ENCODE measurements around the gene GAS2L3.
"Not testable (repeated sequence)": the region's sequence is repeated elsewhere in the genome, so short reads cannot be mapped to it uniquely, and the experiment has no call there.

GAS2L3 gene

DNA sequence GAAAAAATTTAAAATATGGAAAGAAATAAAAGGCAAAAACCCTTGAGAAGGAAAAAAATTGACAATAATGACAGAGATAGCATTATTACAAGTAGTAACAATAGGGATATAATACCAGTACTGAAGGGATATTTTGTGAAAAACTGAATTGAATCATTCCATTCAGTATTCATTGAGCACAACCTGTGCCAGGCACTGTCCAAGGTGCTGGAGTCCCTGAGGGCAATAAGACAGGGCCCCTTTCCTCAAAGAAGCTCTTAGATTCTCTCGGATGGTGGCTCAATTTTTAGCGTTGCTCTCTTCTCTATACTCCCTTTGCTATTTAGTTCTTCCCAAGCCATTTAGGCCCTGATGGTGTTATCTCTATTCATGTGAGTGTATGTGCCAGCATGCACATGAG lies 34.3 kb upstream of the GAS2L3 start:
- in situ Hi-C loops (cut with HindIII; ENCODE audit: low sequenced_read_pairs): no loop called here
- DNase-seq (ENCODE audit: low read depth, low spot score): peak; percentile 43
- TF ChIP-seq, protein P1, sequence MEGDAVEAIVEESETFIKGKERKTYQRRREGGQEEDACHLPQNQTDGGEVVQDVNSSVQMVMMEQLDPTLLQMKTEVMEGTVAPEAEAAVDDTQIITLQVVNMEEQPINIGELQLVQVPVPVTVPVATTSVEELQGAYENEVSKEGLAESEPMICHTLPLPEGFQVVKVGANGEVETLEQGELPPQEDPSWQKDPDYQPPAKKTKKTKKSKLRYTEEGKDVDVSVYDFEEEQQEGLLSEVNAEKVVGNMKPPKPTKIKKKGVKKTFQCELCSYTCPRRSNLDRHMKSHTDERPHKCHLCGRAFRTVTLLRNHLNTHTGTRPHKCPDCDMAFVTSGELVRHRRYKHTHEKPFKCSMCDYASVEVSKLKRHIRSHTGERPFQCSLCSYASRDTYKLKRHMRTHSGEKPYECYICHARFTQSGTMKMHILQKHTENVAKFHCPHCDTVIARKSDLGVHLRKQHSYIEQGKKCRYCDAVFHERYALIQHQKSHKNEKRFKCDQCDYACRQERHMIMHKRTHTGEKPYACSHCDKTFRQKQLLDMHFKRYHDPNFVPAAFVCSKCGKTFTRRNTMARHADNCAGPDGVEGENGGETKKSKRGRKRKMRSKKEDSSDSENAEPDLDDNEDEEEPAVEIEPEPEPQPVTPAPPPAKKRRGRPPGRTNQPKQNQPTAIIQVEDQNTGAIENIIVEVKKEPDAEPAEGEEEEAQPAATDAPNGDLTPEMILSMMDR (IDR thresholded peaks at IDR 0.05; ENCODE audit: low read depth, low read length): no peak
- no peak overlapping the region for H3K4me3 ChIP-seq (ENCODE audit: low read depth, low read length)

DNA sequence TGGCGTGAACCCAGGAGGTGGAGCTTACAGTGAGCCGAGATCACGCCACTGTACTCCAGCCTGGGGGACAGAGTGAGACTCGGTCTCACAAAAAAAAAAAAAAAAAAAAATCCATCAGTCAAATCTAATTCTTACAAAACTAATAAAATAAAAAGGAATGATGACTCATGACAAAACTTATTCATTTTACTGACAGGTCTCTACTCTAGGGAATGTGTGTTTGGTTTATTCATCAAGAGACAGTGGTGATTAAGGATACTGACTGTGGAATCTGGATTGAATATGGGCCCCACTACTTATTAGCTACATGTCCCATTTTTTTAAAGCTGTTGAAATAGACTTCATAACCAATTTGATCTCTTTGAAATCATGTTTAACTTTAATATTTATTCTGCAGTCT lies 29.3 kb upstream of the GAS2L3 start:
- TF ChIP-seq, protein P1 (IDR thresholded peaks at IDR 0.05; ENCODE audit: low read depth, low read length): no peak
- no peak for DNase-seq (ENCODE audit: low read depth, low spot score)
- no peak overlapping the region for H3K4me3 ChIP-seq (ENCODE audit: low read depth, low read length)
- in situ Hi-C loops (cut with HindIII; ENCODE audit: low sequenced_read_pairs): no loop called here

DNA sequence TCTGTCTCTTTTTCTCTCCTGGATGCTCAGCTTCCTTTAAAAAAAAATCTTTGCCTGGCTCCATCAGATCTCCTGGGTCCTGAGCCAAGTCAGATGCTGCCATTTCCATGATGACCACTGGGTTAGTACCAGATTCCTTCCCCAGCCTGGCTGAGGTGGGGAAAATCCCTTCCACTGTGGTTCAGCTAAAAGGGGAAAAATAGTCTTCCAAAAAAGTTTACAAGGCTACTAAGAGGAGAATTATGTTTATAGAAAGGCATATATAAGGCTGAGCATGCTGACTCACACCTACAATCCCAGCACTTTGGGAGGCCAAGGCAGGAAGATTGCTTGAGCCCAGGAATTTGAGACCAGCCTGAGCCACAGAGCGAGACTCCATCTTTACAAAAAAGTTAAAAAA lies 28.4 kb upstream of the GAS2L3 start:
- in situ Hi-C loops (cut with HindIII; ENCODE audit: low sequenced_read_pairs): no loop called here
- DNase-seq (ENCODE audit: low read depth, low spot score): no peak

DNA sequence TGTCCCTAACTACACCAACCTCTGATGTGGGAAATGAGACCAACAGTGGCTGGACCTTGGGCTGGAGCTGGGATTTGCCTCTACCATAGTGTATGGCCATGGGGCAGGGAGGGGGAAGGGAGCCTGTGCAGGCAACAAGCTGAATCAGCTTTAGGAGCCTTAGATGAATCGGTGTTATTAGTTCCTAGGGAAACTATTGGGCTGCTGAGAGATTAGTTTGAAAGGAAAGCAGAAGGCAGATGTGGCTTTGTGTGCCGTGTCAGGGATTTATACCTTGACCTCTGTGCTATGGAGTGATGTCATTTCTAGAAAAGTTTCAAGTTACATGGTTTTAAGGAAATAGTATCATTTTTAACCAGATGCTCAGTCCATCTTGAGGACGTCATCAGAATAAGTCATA lies 19.5 kb upstream of the GAS2L3 start:
- TF ChIP-seq, protein P1 (IDR thresholded peaks at IDR 0.05; ENCODE audit: low read depth, low read length): no peak
- in situ Hi-C loops (cut with HindIII; ENCODE audit: low sequenced_read_pairs): no loop called here
- peak; percentile 13 for DNase-seq (ENCODE audit: low read depth, low spot score)
- no peak overlapping the region for H3K4me3 ChIP-seq (ENCODE audit: low read depth, low read length)

More for the DNA sequence above, 28.4 kb upstream of the GAS2L3 start:
- TF ChIP-seq, protein P1 (IDR thresholded peaks at IDR 0.05; ENCODE audit: low read depth, low read length): no peak
- H3K4me3 ChIP-seq (ENCODE audit: low read depth, low read length): no peak overlapping the region

DNA sequence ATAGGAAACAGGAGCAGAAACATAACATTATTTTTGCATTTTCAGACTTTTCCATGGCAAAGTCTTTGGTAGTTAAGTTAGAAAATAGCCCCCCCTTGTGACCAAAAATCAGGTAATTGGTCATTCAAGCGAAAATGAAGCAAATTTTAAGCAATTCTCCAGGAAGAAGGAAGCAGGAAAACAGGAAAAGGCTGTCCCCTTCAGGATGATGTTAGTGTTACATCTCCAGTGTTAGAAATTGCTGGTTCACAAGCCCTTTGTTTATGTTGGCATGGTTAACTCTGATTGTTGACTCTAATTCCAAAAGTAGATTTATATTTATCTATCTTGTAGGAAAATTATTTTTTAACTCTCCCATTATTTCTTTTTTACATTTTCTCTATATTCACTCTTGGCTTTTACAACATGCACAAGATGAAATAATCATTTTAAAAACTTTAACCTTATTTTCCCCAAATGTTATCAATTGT lies 18.8 kb upstream of the GAS2L3 start:
- TF ChIP-seq, protein P1 (IDR thresholded peaks at IDR 0.05; ENCODE audit: low read depth, low read length): peak; percentile 87
- DNase-seq (ENCODE audit: low read depth, low spot score): peak; percentile 89
- H3K4me3 ChIP-seq (ENCODE audit: low read depth, low read length): no peak overlapping the region
- in situ Hi-C loops (cut with HindIII; ENCODE audit: low sequenced_read_pairs): no loop called here

DNA sequence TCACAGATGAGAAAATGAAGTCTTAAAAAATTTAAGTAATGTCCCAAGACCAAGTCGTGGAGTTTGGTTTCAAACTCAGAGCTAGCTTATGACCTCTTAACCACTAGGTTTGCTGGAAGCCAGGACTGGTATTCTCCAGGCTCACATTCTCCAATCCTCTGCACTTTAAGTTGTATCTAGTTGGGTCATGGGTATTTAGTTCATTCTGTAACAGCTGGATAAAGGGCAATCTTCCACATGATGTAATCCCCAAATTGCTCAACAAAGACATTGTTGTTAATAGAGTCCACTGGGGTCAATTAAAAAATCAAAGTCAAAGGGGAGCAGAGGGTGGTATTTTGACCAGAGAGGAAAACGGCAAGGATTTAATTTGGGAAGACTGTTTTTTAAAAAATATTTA lies 17.8 kb upstream of the GAS2L3 start:
- in situ Hi-C loops (cut with HindIII; ENCODE audit: low sequenced_read_pairs): no loop called here
- TF ChIP-seq, protein P1 (IDR thresholded peaks at IDR 0.05; ENCODE audit: low read depth, low read length): no peak
- DNase-seq (ENCODE audit: low read depth, low spot score): no peak
- no peak overlapping the region for H3K4me3 ChIP-seq (ENCODE audit: low read depth, low read length)

DNA sequence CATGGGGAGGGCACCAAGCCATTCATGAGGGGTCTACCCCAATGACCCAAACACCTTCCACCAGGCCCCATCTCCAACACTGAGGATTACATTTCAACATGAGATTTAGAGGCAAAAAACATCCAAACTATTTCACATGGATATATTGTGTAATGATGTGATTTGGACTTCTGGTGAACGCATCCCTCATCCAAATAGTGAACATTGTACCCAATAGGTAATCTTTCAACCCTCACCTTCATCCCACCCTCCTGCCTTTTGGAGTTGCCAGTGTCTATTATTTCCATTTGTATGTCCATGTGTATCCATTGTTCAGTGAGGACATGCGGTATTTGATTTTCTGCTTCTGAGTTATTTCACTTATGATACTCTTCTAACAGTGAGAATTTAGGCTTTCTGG lies 16.1 kb upstream of the GAS2L3 start:
- TF ChIP-seq, protein P1 (IDR thresholded peaks at IDR 0.05; ENCODE audit: low read depth, low read length): no peak
- no peak for DNase-seq (ENCODE audit: low read depth, low spot score)
- in situ Hi-C loops (cut with HindIII; ENCODE audit: low sequenced_read_pairs): no loop called here

DNA sequence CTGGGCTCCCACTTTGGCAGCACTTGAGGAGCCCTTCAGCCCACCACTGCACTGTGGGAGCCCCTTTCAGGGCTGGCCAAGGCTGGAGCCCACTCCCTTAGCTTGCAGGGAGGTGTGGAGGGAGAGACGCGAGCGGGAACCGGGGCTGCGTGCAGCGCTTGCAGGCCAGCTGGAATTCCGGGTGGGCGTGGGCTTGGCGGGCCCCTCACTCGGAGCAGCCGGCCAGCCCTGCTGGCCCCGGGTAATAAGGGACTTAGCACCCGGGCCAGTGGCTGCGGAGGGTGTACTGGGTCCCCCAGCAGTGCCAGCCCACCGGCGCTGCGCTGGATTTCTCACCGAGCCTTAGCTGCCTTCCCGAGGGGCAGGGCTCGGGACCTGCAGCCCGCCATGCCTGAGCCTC lies 14.2 kb upstream of the GAS2L3 start:
- in situ Hi-C loops (cut with HindIII; ENCODE audit: low sequenced_read_pairs); DNase-seq (ENCODE audit: low read depth, low spot score): not testable (repeated sequence)

More for the DNA sequence above, 16.1 kb upstream of the GAS2L3 start:
- H3K4me3 ChIP-seq (ENCODE audit: low read depth, low read length): no peak overlapping the region

More for the DNA sequence above, 14.2 kb upstream of the GAS2L3 start:
- not testable (repeated sequence) for H3K4me3 ChIP-seq (ENCODE audit: low read depth, low read length)

All from astrocyte of the spinal cord (primary cell).